Osteoblast (primary cell): ENCODE data around the gene COL4A6. TPM values are rescaled to one million over a fixed set of nuclear protein-coding genes. Genes with fewer than 3 reads are reported as not detected.
A peak's percentile ranks its signal among the peaks of the same experiment; 100 is the strongest.

Source experiments
- DNase-seq: peaks from one replicate; pipeline ENCODE4 v3.0.0; 2011; ENCODE audit warnings: low spot score, mixed read lengths; ENCODE audit not compliant: insufficient read length; ENCODE audit errors: missing footprints
- H2AFZ ChIP-seq: 2 replicates; pipeline ENCODE4 v1.6.0; 2011; ENCODE audit warnings: mild to moderate bottlenecking, low read length
- H3K27ac ChIP-seq: 2 replicates; pipeline ENCODE4 v1.5.1; 2011; ENCODE audit warnings: mild to moderate bottlenecking, low read depth, low read length, moderate library complexity
- H3K27me3 ChIP-seq: 2 replicates; pipeline ENCODE4 v1.6.0; 2012; ENCODE audit warnings: mild to moderate bottlenecking, control low read depth, inconsistent platforms, low read length, moderate library complexity; ENCODE audit not compliant: insufficient read depth
- H3K36me3 ChIP-seq: 2 replicates; pipeline ENCODE4 v1.5.1; 2011; ENCODE audit warnings: mild to moderate bottlenecking, low read length, control low read depth, moderate library complexity; ENCODE audit not compliant: insufficient read depth
- H3K4me1 ChIP-seq: 2 replicates; pipeline ENCODE4 v1.5.1; 2011; ENCODE audit warnings: mild to moderate bottlenecking, low read length, control low read depth, moderate library complexity; ENCODE audit not compliant: insufficient read depth
- H3K4me2 ChIP-seq: 2 replicates; pipeline ENCODE4 v1.6.0; 2011; ENCODE audit warnings: mild to moderate bottlenecking, low read length; ENCODE audit not compliant: insufficient read depth
- H3K4me3 ChIP-seq: fragments of 200-600 bp; sonication (generic); 3 replicates; pipeline ENCODE4 v1.5.1; 2012; ENCODE audit warnings: mild to moderate bottlenecking, low read length, inconsistent platforms; ENCODE audit not compliant: insufficient read depth
- H3K79me2 ChIP-seq: 2 replicates; pipeline ENCODE4 v1.6.0; 2012; ENCODE audit warnings: mild to moderate bottlenecking, low read length, control low read depth, inconsistent platforms; ENCODE audit not compliant: insufficient read depth
- H3K9me3 ChIP-seq: 2 replicates; pipeline ENCODE4 v1.5.1; 2011; ENCODE audit warnings: low read depth, low read length, control low read depth
- H4K20me1 ChIP-seq: 2 replicates; pipeline ENCODE4 v1.6.0; 2012; ENCODE audit warnings: mild to moderate bottlenecking, low read length, control low read depth; ENCODE audit not compliant: insufficient read depth
- CTCF ChIP-seq: IDR thresholded peaks from 2 replicates; pipeline ENCODE4 v1.5.1; 2011; ENCODE audit warnings: mild to moderate bottlenecking, low read depth, low read length, moderate library complexity; ENCODE audit errors: extremely low read depth
- total RNA-seq: library from RNA; depleted of rRNA; stranded (reverse); fragments of >200 nt; gene quantifications from 2 replicates; pipeline ENCODE4 v1.2.3, GENCODE V29; 2012

Gene COL4A6
- total RNA-seq, 1 donor = not detected

GRCh38 chrX:108131471-108131870 is 306.8 kb downstream of the COL4A6 start:
- Histone ChIP-seq H2AFZ (no peak overlapping the region), H3K79me2 (no peaks in the 10 kb centered on the region), H3K4me2 (no peak overlapping the region), H3K9me3 (no peaks in the 10 kb centered on the region), H3K27ac (no peak overlapping the region), H3K36me3 (peaks cover 7% of the 10 kb centered on the region), H3K4me3 (no peak overlapping the region), H4K20me1 (no peaks in the 10 kb centered on the region), H3K27me3 (peaks cover 21% of the 10 kb centered on the region), H3K4me1 (no peaks in the 10 kb centered on the region)
- TF ChIP-seq CTCF = no peak
- DNase-seq = no peak

GRCh38 chrX:108130889-108131288 is 307.3 kb downstream of the COL4A6 start:
- Histone ChIP-seq H3K4me1 (no peaks in the 10 kb centered on the region), H2AFZ (no peak overlapping the region), H3K4me3 (no peak overlapping the region), H3K36me3 (peaks cover 7% of the 10 kb centered on the region), H4K20me1 (no peaks in the 10 kb centered on the region), H3K27me3 (peaks cover 20% of the 10 kb centered on the region), H3K9me3 (no peaks in the 10 kb centered on the region), H3K4me2 (no peak overlapping the region), H3K27ac (no peak overlapping the region), H3K79me2 (no peaks in the 10 kb centered on the region)
- no peak for TF ChIP-seq CTCF
- no peak for DNase-seq

GRCh38 chrX:108127152-108127551 is 311.1 kb downstream of the COL4A6 start:
- TF ChIP-seq CTCF = no peak
- Histone ChIP-seq H3K9me3 (no peaks in the 10 kb centered on the region), H3K27ac (no peak overlapping the region), H3K4me3 (no peak overlapping the region), H3K27me3 (peaks cover 11% of the 10 kb centered on the region), H3K79me2 (no peaks in the 10 kb centered on the region), H3K4me1 (no peaks in the 10 kb centered on the region), H3K36me3 (no peaks in the 10 kb centered on the region), H2AFZ (no peak overlapping the region), H3K4me2 (no peak overlapping the region), H4K20me1 (no peaks in the 10 kb centered on the region)
- peak; percentile 9 for DNase-seq

GRCh38 chrX:108126661-108127060 is 311.6 kb downstream of the COL4A6 start:
- no peak overlapping the region for H3K4me3 ChIP-seq
- H3K4me2 ChIP-seq = no peak overlapping the region
- TF ChIP-seq CTCF = no peak
- H3K27me3 ChIP-seq = peaks cover 11% of the 10 kb centered on the region
- no peaks in the 10 kb centered on the region for H3K9me3 ChIP-seq
- no peak overlapping the region for H2AFZ ChIP-seq
- no peaks in the 10 kb centered on the region for H3K79me2 ChIP-seq
- H3K36me3 ChIP-seq = no peaks in the 10 kb centered on the region
- DNase-seq = no peak
- H3K27ac ChIP-seq = no peak overlapping the region
- H4K20me1 ChIP-seq = no peaks in the 10 kb centered on the region
- no peaks in the 10 kb centered on the region for H3K4me1 ChIP-seq
